Measurements from ENCODE around the gene HIP1R. TPM values are rescaled to one million over a fixed set of nuclear protein-coding genes. Genes with fewer than 3 reads are reported as not detected.

Gene HIP1R
- total and polyA plus RNA-seq, 8 donors = 52.1 to 395 (median 89.8) TPM

- H3K27ac ChIP-seq = no peak overlapping the region
- no peaks in the 10 kb centered on the region for H3K27me3 ChIP-seq
- DNase-seq = no peak
- H3K4me3 ChIP-seq = no peak overlapping the region
- intact Hi-C loops (cut with DNase I; ENCODE audit: low total_unique reads) = loop anchor here (10.0 kb wide), 1 partner anchor 65 kb away; no protein-coding TSS in a partner anchor
- H3K36me3 ChIP-seq = no peaks in the 10 kb centered on the region
- WGBS, 5 donors = 70 to 79% (median 77%) methylated on average over 5 of the region's 5 CpGs
- TF ChIP-seq POLR2AphosphoS5 (IDR thresholded peaks at IDR 0.05) (no peak), POLR2A (IDR thresholded peaks at IDR 0.05) (no peak), EP300 (IDR thresholded peaks at IDR 0.05) (no peak)
- TF ChIP-seq, protein P1, sequence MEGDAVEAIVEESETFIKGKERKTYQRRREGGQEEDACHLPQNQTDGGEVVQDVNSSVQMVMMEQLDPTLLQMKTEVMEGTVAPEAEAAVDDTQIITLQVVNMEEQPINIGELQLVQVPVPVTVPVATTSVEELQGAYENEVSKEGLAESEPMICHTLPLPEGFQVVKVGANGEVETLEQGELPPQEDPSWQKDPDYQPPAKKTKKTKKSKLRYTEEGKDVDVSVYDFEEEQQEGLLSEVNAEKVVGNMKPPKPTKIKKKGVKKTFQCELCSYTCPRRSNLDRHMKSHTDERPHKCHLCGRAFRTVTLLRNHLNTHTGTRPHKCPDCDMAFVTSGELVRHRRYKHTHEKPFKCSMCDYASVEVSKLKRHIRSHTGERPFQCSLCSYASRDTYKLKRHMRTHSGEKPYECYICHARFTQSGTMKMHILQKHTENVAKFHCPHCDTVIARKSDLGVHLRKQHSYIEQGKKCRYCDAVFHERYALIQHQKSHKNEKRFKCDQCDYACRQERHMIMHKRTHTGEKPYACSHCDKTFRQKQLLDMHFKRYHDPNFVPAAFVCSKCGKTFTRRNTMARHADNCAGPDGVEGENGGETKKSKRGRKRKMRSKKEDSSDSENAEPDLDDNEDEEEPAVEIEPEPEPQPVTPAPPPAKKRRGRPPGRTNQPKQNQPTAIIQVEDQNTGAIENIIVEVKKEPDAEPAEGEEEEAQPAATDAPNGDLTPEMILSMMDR (IDR thresholded peaks at IDR 0.05) = no peak
- H3K9me3 ChIP-seq = no peaks in the 10 kb centered on the region
- peaks cover 0 to 9% (median 4%) of the 10 kb centered on the region in 4 donors for H3K4me1 ChIP-seq
These were observed 45.6 kb upstream of the HIP1R start for GRCh38 chr12:122789637-122790036.

GRCh38 chr12:122790393-122791075 is 44.7 kb upstream of the HIP1R start:
- intact Hi-C loops (cut with DNase I; ENCODE audit: low total_unique reads) = loop anchor here (10.0 kb wide), 1 partner anchor 64 kb away; no protein-coding TSS in a partner anchor
- no peaks in the 10 kb centered on the region for H3K27me3 ChIP-seq
- no peak overlapping the region for H3K4me3 ChIP-seq
- no peak overlapping the region for H3K27ac ChIP-seq
- WGBS, 5 donors = 74 to 87% (median 84%) methylated on average over 5 of the region's 5 CpGs
- H3K9me3 ChIP-seq = no peaks in the 10 kb centered on the region
- TF ChIP-seq POLR2AphosphoS5 (IDR thresholded peaks at IDR 0.05) (no peak), EP300 (IDR thresholded peaks at IDR 0.05) (no peak)
- TF ChIP-seq, protein P1 (IDR thresholded peaks at IDR 0.05) = no peak
- peaks cover 0 to 11% (median 4%) of the 10 kb centered on the region in 4 donors for H3K4me1 ChIP-seq
- DNase-seq = no peak
- no peaks in the 10 kb centered on the region for H3K36me3 ChIP-seq

DNA sequence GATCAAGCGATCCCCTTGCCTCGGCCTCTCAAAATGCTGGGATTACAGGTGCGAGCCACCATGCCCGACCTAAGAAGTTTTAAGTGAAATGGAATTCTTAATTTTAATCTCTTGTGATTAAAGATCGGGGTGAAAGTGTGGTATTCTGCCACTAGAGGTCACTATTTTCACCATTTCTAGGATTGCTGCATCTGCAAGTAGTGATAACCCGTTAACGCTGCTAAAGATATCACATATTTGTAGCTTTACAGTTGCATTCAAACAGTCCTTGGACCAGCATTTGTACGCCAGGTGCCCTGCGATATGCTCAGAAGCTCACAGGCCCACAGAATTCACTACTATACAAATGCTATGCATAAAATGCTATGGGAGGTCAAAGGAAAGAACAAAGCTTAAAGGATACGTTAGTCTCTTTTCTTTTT is 41.6 kb upstream of the HIP1R start:
- Histone ChIP-seq H3K9me3 (no peaks in the 10 kb centered on the region), H3K27ac (no peak overlapping the region), H3K27me3 (no peaks in the 10 kb centered on the region), H3K4me3 (no peak overlapping the region), H3K4me1 (peaks cover 0 to 18% (median 6%) of the 10 kb centered on the region in 4 donors), H3K36me3 (no peaks in the 10 kb centered on the region)
- 8 to 13% (median 13%) methylated on average over 10 of the region's 10 CpGs for WGBS, 5 donors
- intact Hi-C loops (cut with DNase I; ENCODE audit: low total_unique reads) = loop anchor here (10.0 kb wide), 1 partner anchor 61 kb away; no protein-coding TSS in a partner anchor
- TF ChIP-seq, protein P1 (IDR thresholded peaks at IDR 0.05) = peak in 5 of 7 experiments; percentile 38 to 77 (median 71)
- TF ChIP-seq POLR2A (IDR thresholded peaks at IDR 0.05) (no peak), EP300 (IDR thresholded peaks at IDR 0.05) (no peak), POLR2AphosphoS5 (IDR thresholded peaks at IDR 0.05) (peak in 1 of 3 donors; percentile 37)
- peak in 1 of 2 donors; percentile 79 for DNase-seq

DNA sequence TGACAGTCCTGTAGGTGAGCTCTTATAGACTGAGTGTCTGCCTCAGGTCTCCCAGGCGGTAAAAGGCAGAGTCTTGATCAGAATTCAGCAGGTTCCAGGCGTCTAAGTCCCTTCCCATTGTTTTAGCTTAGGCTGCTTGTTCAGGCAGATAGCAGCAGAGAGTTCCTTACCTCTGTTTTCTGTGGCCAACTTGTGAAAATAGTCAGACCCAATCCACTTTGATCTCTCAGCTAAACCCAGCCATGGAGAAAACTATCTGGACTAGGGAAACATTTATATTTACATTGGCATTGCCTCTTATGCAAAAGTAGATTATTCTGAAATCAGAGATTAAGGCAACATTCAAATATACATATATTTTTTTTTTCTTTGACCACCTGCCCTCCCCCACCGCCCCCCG is 39.5 kb upstream of the HIP1R start:
- H3K36me3 ChIP-seq = no peaks in the 10 kb centered on the region
- no peak overlapping the region for H3K4me3 ChIP-seq
- no peaks in the 10 kb centered on the region for H3K27me3 ChIP-seq
- no peak for DNase-seq
- H3K4me1 ChIP-seq = peaks cover 0 to 18% (median 6%) of the 10 kb centered on the region in 4 donors
- 27 to 60% (median 53%) methylated on average over 4 of the region's 4 CpGs for WGBS, 5 donors
- no peaks in the 10 kb centered on the region for H3K9me3 ChIP-seq
- TF ChIP-seq POLR2AphosphoS5 (IDR thresholded peaks at IDR 0.05) = peak in 1 of 3 donors; percentile 22
- TF ChIP-seq, protein P1 (IDR thresholded peaks at IDR 0.05) = no peak
- intact Hi-C loops (cut with DNase I; ENCODE audit: low total_unique reads) = loop anchor here (10.0 kb wide), 1 partner anchor 59 kb away; no protein-coding TSS in a partner anchor
- peak overlapping the region in 4 of 5 donors; percentile 22 to 49 (median 36) for H3K27ac ChIP-seq
